Raji (cell line): ENCODE measurements around the gene SDF4.

Source experiments
- POLR2A ChIP-seq: IDR thresholded peaks from 2 replicates; pipeline ENCODE4 v1.6.1; 2011; ENCODE audit warnings: low read depth, low read length, control low read depth; ENCODE audit not compliant: insufficient read depth

The SDF4 gene

DNA sequence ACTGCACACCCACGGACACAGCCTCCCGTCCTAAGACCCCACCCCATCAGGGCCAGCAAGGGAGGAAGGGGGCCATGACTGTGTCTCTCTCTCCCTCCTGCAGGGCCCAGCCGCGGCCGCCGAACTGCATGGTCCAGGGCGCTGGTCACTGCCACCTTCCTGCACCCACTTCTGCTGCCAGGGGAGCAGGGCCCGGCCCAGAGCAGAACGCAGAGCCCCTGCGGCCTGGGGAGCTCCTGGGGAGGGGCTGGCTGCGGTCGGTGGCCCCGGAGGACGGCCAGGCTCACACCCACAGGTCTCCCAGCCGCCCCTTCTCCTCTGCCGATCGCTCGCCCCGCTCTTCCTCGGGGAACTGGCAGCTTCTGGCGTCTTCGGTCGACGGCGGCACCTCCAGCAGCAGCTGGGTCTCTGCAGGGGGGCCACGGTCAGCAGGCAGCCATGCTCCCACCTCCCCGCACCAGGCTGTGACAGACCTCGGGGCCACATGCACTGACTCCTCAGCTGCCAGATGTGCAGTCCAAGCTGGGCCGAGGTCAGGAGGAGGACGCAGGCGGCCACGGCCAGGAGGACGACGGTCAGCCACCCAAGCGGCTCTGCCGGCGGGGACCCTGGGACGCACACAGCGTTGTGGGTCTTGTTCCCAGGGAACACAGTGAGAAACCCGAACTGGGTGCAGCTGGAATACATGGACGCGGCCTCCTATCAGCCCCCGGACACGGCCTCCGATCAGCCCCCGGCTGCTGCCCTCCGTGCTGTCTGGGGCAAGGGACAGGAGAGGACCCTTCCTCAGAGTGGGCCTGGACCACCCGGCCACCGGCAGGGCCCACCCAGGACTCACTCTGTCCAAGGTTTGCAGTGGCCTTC, 28.0 kb downstream of the SDF4 start:
- TF ChIP-seq POLR2A: no peak

DNA sequence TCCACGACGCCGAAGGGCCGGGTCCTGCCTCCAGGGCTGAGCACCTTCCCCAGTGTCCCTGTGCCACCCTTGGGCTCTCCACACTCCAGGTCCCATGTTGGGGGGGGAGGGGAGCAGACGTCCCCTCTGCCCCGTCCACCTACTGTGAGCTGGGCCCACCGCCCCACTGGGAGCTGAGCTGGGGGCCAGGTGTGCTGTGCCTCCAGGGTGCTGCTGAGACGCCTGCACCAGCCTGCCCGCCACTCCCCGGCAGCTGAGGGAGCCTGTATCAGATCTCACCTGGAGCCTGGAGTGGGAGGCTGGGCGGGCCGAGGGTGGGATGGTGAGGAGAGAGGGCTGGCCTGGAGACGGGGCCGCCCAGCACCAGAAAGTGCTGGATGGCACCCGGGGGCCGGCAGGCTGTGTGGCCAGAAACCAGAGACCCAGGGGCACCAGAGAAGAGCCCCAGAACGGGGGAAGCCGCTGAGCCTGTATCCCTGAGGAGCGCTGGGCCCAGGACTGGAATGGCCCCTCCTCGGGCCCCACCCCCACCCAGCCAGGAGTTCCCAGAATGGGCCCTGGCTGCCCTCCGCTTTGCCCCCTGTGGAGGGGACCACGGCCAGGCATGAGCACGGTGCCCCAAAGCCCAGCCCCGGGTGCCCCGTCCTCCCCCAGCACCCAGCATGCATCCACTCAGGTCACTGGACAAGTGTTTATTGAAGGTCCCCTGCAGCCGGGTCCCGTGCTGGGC, 28.8 kb downstream of the SDF4 start:
- no peak for TF ChIP-seq POLR2A

DNA sequence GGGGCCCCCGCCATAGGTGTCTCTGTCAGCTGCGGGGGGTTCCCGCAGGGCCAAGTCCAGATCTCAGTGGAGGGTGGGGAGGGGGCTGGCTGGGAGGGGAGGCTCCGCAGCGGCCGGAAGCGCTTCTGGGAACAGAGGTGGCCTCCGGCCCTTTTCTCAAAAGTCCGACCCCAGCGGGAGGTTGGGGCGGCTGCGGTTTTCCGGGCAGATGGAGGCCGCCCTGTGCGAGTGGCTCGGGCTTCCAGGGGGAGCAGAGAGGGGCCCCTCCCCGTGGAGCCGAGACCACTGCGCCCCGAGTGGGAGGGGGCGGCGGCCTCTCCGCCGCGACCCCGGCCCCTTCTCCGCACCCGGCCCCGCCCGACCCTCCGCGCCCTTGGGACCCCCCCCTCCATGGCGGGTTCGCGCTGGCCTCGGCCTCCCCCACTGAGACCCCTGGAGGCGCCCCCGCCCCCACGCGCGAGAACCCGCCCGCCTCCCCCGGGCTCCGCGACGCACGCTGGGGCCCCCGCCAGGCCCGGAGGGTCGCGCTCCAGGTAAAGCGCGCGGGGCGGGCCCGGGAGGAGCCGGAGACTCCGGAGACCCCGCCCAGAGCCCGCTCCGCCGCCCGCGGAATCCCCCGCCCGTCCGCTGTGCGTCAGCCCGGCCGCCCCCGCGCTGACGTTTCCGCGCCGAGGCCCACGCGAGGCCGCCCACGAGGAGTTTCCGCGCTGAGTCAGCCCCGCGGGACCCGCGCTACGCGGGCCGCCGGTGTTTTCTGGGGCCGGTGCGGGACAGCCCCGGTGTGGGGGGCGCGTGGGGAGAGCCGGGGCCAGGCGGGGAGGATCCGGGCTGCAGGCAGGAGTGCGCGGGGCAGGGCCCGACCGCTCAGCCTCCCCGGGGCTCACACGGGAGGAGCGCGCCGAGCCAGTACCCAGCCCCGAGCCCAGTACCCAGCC, 30.7 kb downstream of the SDF4 start:
- no peak for TF ChIP-seq POLR2A

DNA sequence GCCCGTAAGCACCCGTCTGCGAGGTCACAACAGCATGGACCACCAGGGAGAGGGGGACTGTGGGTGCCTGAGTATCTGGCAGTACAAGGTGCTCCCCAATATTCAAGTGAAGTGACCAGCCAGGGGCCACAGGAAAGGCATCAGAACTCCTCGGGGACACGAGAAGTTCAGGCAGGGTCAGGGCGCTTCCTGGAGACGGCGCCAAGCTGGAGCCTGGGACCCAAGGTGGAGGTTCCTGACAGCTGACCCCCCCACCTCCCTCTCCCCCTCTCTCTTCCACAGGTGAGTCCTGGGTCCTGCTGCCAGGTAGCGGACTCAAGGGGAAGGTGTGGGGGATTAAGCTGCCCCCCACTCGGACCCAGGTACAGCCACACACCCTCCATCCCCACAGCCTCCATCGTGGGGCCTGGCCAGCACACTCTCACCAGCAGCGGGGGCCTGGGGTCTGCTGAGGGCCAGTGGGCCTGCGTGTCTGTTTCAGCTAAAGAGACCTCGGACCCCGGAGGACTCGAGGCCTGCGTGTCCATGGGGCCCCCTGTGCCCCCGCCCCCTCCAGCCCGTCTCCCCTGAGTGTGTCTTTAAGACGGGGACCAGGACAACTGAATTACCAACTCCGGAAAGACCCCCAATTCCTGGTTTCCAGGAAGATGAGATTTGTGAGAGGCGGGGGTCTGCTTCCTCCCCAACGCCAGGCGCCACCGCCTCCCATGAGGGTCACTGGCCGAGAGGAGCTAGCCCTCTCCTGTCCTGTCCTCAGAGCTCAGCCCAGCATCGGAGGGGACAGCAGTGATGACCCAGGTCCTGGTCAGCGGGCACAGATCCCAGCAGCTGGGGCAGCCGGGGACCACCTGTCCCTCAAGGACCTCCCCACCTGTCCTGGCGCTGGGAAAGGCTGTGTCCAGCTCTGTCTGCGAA, 31.6 kb downstream of the SDF4 start:
- TF ChIP-seq POLR2A: no peak

DNA sequence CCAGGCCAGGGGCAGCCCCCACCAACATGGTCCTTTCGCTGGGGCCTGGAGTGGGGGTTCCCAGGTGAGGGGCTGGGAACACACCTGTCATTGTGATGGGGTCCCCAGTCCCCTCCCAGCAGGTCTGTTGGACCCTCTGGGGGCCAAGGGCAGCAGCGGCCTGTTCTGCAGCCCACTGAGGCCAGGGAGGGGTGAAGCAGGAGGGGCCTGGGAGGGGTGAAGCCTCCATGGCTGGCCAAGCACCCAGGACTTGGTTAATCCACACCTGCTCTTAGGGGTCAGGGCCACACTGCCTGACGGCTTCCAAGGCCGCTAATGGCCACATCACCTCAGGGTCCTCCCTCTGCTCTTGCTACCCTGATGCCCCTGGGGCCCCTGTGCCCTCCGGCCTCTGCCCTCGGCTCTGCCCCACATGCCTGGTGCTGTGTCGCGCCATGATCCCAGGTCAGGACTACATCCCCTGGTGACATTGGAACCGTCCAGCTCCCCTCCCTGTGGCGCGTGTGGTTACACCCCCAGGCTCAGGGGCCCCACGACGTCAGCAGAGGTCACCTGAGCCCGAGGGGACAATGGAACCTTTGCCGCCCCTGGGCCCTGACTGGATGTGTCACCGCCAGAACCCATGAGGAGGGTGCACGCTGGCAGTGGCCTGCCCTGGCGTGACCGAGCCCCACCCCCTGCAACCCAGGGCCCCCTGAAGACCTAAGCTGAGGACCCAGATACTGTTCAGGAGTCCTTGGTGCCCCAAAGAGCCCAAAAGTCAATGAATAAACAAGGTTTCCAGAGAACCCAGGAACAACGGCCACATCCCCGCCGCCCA, 32.5 kb downstream of the SDF4 start:
- no peak for TF ChIP-seq POLR2A

DNA sequence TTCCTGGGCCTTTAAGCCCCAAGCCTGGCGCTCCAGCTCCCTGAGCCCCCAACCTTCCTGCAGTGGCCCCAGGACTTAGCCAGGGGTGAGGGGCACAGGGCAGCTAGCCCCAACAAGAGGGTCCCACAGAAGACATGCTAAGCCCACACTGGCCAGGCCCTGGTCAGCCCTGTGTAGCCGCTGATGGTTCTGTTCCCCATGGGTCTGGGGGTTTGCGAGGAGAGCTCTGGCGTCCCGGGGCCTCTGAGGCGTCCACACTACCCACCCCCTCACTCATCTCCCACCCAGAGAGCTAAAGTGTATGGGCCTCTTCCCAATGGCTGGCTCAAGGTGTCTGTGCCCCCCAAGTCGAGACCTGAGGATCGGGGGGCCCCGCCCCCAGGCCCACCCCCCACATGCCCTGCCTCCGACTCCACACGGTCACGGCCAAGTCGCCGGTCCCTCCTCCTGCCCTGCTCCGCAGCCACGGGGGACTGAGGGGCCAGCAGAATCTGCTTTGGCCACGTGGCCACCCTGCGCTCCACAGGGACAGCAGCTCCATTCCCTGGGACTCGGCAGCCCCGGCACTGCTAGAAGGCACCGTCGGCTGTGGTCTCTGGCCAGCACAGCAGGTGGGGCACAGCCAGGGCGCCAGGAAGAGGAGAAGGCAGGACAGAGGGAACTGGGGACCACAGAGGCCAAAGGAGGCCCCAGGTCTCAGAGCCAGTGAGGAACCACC, 33.2 kb downstream of the SDF4 start:
- no peak for TF ChIP-seq POLR2A

DNA sequence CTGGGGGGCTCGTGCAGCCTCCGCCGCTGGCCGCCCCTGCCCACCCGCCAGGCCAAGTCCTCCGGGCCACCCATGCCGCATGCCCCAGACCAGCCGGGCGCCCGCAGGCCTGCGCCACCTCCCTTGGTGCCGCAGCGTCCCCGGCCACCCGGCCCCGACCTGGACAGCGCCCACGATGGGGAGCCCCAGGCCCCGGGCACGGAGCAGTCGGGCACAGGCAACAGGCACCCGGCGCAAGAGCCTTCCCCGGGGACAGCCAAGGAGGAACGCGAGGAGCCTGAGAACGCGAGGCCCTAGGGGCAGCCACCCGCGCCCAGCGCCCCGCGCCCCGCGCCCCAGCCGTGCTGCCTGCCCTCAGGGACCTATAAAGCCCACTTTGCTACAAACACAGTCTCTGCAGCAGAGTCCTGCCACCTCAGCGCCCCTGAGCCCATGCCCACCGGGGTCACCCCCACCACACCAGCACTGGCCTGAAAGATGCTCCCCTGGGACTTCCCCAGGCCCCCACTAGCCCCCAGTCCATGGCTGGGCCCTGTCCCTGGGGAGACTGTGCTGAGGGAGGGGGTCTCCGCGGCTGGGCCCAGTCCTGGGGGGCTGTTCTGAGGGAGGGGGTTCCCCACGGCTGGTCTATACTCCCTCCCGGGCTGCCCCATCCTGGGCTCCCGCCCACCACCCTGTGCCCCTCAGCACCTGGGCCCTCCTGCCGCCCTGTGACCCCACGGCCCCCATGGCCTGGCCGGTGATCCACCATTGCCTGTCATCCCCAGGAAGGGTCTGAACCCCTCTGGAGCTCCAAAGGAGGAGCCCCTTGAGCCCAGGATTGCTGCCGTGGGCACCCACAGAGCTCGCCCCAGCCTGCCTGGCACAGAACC, 34.0 kb downstream of the SDF4 start:
- no peak for TF ChIP-seq POLR2A

DNA sequence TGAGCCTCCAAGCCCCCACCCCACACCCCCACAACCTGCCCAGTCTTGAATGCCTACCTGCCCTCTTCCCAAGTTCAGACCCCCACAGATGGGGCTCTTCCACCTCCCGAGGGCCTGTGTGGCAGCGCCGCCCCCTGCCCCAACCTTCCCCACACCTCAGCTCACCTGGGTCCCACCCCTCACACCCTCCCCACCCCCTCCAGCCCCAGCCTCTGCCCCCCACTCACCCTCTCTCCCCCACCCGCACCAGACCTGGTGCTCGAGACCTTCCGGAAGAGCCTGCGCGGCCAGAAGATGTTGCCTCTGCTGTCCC, 34.7 kb downstream of the SDF4 start:
- no peak for TF ChIP-seq POLR2A

DNA sequence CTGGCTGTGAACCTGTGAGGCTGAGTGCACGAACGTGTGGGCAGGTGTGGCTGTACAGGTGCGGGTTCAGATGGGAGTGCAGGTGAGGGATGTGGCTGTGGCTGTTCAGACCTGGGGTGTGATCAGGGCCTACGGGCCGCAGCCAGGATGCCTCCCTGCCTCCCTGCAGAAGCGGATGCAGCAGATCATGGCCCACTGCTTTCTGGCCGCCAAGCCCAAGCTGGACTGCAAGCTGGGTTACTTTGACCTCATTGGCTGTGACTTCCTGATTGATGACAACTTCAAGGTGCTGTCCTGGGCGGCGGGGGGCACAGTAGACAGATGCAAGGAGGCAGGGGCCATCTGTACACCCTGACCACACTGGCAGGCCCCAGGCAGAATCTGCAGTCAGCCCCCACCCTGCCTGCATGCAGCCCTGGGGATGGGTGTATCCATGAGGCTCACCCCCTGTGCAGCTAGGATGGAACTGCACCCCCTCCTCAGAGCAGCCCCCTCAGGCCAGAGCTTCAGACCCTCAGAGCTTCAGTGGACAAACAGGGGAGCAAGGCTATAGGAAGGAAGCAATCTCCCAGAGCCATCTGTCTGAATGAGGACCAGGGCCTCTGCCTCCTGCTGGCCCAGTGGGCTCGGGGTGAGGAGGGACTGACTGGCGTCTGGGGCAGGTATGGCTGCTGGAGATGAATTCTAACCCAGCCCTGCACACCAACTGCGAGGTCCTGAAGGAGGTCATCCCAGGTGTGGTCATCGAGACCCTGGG, 35.2 kb downstream of the SDF4 start:
- no peak for TF ChIP-seq POLR2A

DNA sequence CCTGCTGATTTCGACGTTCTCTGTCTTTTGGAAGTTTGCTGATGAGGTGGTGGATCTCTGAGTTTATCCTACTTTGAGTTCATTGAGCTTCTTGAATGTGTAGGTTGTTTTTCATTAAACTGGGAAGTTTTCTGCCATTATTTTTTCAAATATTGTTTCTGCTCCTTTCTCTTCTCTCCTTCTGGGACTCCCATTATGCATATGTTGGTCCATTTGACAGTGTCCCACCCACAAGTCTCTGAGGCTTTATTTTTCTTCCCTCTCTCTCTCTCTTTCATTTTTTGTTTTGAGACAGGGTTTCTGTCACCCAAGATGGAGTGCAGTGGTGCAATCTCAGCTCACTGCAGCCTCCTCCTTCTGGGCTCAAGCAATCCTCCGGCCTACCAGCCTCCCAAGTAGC, 37.1 kb downstream of the SDF4 start:
- TF ChIP-seq POLR2A: no peak

DNA sequence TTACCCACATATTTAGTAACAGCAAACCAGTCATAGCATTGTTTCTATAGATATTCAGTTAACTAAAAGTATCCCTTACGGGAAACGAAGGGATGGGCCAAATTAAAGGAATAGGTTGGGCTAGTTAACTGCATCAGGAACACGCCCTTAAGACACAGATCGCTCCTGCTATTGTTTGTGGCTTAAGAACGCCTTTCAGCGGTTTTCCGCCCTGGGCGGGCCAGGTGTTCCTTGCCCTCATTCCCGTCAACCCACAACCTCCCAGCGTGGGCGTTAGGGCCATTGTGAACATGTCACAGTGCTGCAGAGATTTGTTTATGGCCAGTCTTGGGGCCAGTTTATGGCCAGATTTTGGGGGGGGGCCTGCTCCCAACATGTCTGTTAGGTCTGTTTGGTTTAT, 40.1 kb downstream of the SDF4 start:
- TF ChIP-seq POLR2A: no peak
